CD4-positive, alpha-beta T cell treated with Interleukin-21 for 1 hour (primary cell): ENCODE measurements around the gene APBB2.
"Not testable (repeated sequence)": the region's sequence is repeated elsewhere in the genome, so short reads cannot be mapped to it uniquely, and the experiment has no call there.

ENCODE experiments used
- DNase-seq: peaks from one replicate; pipeline ENCODE4 v3.0.0-alpha.2; 2020

The APBB2 gene

GRCh38 chr4:41095192-41095872, 119.0 kb downstream of the APBB2 start:
- no peak for DNase-seq

- no peak for DNase-seq
Measured at GRCh38 chr4:41092128-41092527, 122.2 kb downstream of the APBB2 start.

GRCh38 chr4:41081847-41082246, 132.5 kb downstream of the APBB2 start:
- DNase-seq: no peak

- no peak for DNase-seq
Measured at GRCh38 chr4:41080976-41081375, 133.4 kb downstream of the APBB2 start.

GRCh38 chr4:41079881-41080560, 134.3 kb downstream of the APBB2 start:
- DNase-seq: no peak

- DNase-seq: no peak
Measured at GRCh38 chr4:41077628-41078027, 136.7 kb downstream of the APBB2 start.

- no peak for DNase-seq
Measured at GRCh38 chr4:41076481-41076880, 137.9 kb downstream of the APBB2 start.

- no peak for DNase-seq
Measured at GRCh38 chr4:41074215-41074614, 140.1 kb downstream of the APBB2 start.

- DNase-seq: no peak
Measured at GRCh38 chr4:41072021-41072777, 142.1 kb downstream of the APBB2 start.

- DNase-seq: no peak
Measured at GRCh38 chr4:41070516-41071281, 143.6 kb downstream of the APBB2 start.

- no peak for DNase-seq
Measured at GRCh38 chr4:41069838-41070237, 144.5 kb downstream of the APBB2 start.

- no peak for DNase-seq
Measured at GRCh38 chr4:41069257-41069656, 145.1 kb downstream of the APBB2 start.

GRCh38 chr4:41067369-41067768, 147.0 kb downstream of the APBB2 start:
- DNase-seq: no peak

GRCh38 chr4:41066049-41066448, 148.3 kb downstream of the APBB2 start:
- no peak for DNase-seq

- no peak for DNase-seq
Measured at GRCh38 chr4:41065434-41066006, 148.8 kb downstream of the APBB2 start.

GRCh38 chr4:41064953-41065352, 149.4 kb downstream of the APBB2 start:
- no peak for DNase-seq

- DNase-seq: no peak
Measured at GRCh38 chr4:41061482-41062185, 152.7 kb downstream of the APBB2 start.

GRCh38 chr4:41060352-41061334, 153.7 kb downstream of the APBB2 start:
- DNase-seq: no peak

- not testable (repeated sequence) for DNase-seq
Measured at GRCh38 chr4:41059411-41059810, 154.9 kb downstream of the APBB2 start.

- DNase-seq: no peak
Measured at GRCh38 chr4:41058426-41058825, 155.9 kb downstream of the APBB2 start.

- no peak for DNase-seq
Measured at GRCh38 chr4:41057467-41057866, 156.9 kb downstream of the APBB2 start.
